GM12878 (cell line): ENCODE measurements around the gene LTB. TPM values are rescaled to one million over a fixed set of nuclear protein-coding genes. Genes with fewer than 3 reads are reported as not detected.

Experiments
- ATAC-seq: fragments of 200-7000 bp; cut with Tn5 transposase; 3 replicates; pipeline ENCODE4 v1.9.1; 2020; ENCODE audit warnings: mild to moderate bottlenecking, moderate library complexity
- BruUV-seq: library from RNA; stranded (reverse); fragments of 400-500 nt; replicated peaks from 2 replicates; lab custom pipeline; 2021; lab: Mats Ljungman, UMichigan
- CTCF ChIA-PET: fragments of 300-600 bp; sonication (Branson Sonifier 250); formaldehyde crosslinking; extraction: SDS; loops from one replicate; lab custom pipeline; 2021; ENCODE audit warnings: inconsistent platforms; lab: Yijun Ruan, JAX
- POLR2A ChIA-PET: fragments of 350-600 bp; formaldehyde crosslinking; extraction: SDS; loops from one replicate; lab custom pipeline; 2021; ENCODE audit warnings: inconsistent platforms; lab: Charles Lee
- RAD21 ChIA-PET: fragments of 300-600 bp; sonication (Branson Sonifier 250); formaldehyde crosslinking; loops from one replicate; lab custom pipeline; 2023; ENCODE audit warnings: antibody characterized with exemption; ENCODE audit not compliant: unreplicated experiment; lab: Charles Lee
- SMC1A ChIA-PET: fragments of 300-600 bp; sonication (Branson Sonifier 250); formaldehyde crosslinking; loops from one replicate; lab custom pipeline; 2023; ENCODE audit not compliant: unreplicated experiment, uncharacterized antibody; lab: Charles Lee
- DNase-seq: peaks from one replicate; pipeline ENCODE4 v3.0.0-alpha.2; 2011; ENCODE audit warnings: low read depth, low spot score
- FAIRE-seq: peaks from 3 replicates; lab custom pipeline; 2011; peaks lifted over from hg19 to GRCh38; lab: Jason Lieb, UNC
- H2AFZ ChIP-seq: 2 replicates; pipeline ENCODE4 v1.6.0; 2011; ENCODE audit warnings: low read depth, low read length, control low read depth; ENCODE audit not compliant: control insufficient read depth
- H3K27ac ChIP-seq: 2 replicates; pipeline ENCODE4 v1.5.1; 2011; ENCODE audit warnings: control low read depth; ENCODE audit not compliant: control insufficient read depth, insufficient read depth
- H3K27me3 ChIP-seq, 2 experiments: replicated peaks in 1 of 2; 2 replicates each; pipeline versions ENCODE4 v1.6.0 to v1.6.1; 2011; ENCODE audit warnings: low read length in 1 of 2; ENCODE audit not compliant: control insufficient read depth in 2 of 2, insufficient read depth in 2 of 2
- H3K36me3 ChIP-seq, 2 experiments: 2 replicates each; pipeline ENCODE4 v1.5.1; 2011; ENCODE audit warnings: low read length in 1 of 2; ENCODE audit not compliant: control insufficient read depth in 2 of 2, insufficient read depth in 2 of 2
- H3K4me1 ChIP-seq: 2 replicates; pipeline ENCODE4 v1.6.1; 2011; ENCODE audit warnings: mild to moderate bottlenecking, low read length, moderate library complexity, mixed read lengths; ENCODE audit not compliant: control insufficient read depth, insufficient read depth
- H3K4me2 ChIP-seq: 2 replicates; pipeline ENCODE4 v1.6.0; 2011; ENCODE audit warnings: control low read depth; ENCODE audit not compliant: control insufficient read depth, insufficient read depth
- H3K4me3 ChIP-seq: fragments of 200-600 bp; sonication (generic); 2 replicates; pipeline ENCODE4 v1.5.1; 2016
- H3K79me2 ChIP-seq: 2 replicates; pipeline ENCODE4 v1.6.0; 2011; ENCODE audit warnings: low read length; ENCODE audit not compliant: control insufficient read depth, insufficient read depth
- H3K9ac ChIP-seq: 2 replicates; pipeline ENCODE4 v1.8.0; 2011; ENCODE audit warnings: low read length, control low read depth, mixed read lengths; ENCODE audit not compliant: control insufficient read depth, insufficient read depth
- H3K9me3 ChIP-seq: replicated peaks from 3 replicates; pipeline ENCODE4 v1.5.1; 2011; ENCODE audit warnings: mild to moderate bottlenecking, low read length; ENCODE audit not compliant: control insufficient read depth, insufficient read depth
- H4K20me1 ChIP-seq: 2 replicates; pipeline ENCODE4 v1.6.0; 2011; ENCODE audit not compliant: control insufficient read depth, insufficient read depth
- CBX3 ChIP-seq: fragments of 200-600 bp; sonication (generic); IDR thresholded peaks from 2 replicates; pipeline ENCODE4 v1.6.1; 2016; ENCODE audit warnings: low read depth, borderline replicate concordance
- CBX5 ChIP-seq: sonication (generic); IDR thresholded peaks from 2 replicates; pipeline ENCODE4 v1.6.1; 2016; ENCODE audit warnings: low read depth, moderate library complexity, mild to moderate bottlenecking, inconsistent platforms
- CEBPB ChIP-seq, 2 experiments: fragments of 150-350 bp in 1 of 2; IDR thresholded peaks; 2 replicates each; pipeline ENCODE4 v1.6.1; 2012 to 2014; ENCODE audit warnings: low read depth in 2 of 2, low read length in 2 of 2, borderline replicate concordance in 1 of 2, inconsistent platforms in 1 of 2
- CHD2 ChIP-seq: IDR thresholded peaks from 2 replicates; pipeline ENCODE4 v1.6.1; 2011; ENCODE audit warnings: low read depth, low read length, improper control_type of control experiment, borderline replicate concordance
- RAD21 ChIP-seq: IDR thresholded peaks from 2 replicates; pipeline ENCODE4 v1.6.1; 2011; ENCODE audit warnings: mild to moderate bottlenecking, low read depth, low read length, moderate library complexity; ENCODE audit not compliant: insufficient read depth
- TAF1 ChIP-seq: IDR thresholded peaks from 2 replicates; pipeline ENCODE4 v1.6.1; 2011; ENCODE audit warnings: mild to moderate bottlenecking, low read depth, low read length, borderline replicate concordance
- WGBS: methylation state at CpG from one replicate; pipeline ENCODE4 v1.1.6; 2016; ENCODE audit warnings: low lambda C conversion rate; ENCODE audit not compliant: insufficient replicate concordance, insufficient coverage; ENCODE audit errors: missing lambda C conversion rate; 5-methylcytosine and 5-hydroxymethylcytosine counted together
- in situ Hi-C: fragments of 300-500 bp; cut with MboI; formaldehyde crosslinking; loops from 9 replicates; pipeline ENCODE4 v1.14.3; 2018; ENCODE audit warnings: mixed read lengths
- intact Hi-C: fragments of 100-400 bp; cut with micrococcal nuclease; formaldehyde crosslinking; loops from one replicate; pipeline ENCODE4 v1.14.2; 2022; ENCODE audit not compliant: unreplicated experiment
- polyA plus RNA-seq, 11 experiments: library from polyadenylated mRNA; depleted of rRNA in 4 of 11; unstranded in 6 of 11; stranded (reverse) in 5 of 11; fragments of >200 nt; fragmentation: Nextera tagmentation in 4 of 11; fragmentation: Illumina TruSeq in 1 of 11; extraction: Ambion mirVana in 4 of 11; extraction: Trizol in 1 of 11; gene quantifications; 1 replicate in 1 of 11; 2 replicates in 10 of 11; pipeline versions ENCODE4 v1.2.1 to v1.2.3, GENCODE V29; 2011 to 2016; ENCODE audit warnings: inconsistent platforms in 2 of 11, missing spikeins in 2 of 11, low read depth in 1 of 11
- total RNA-seq, 4 experiments: library from RNA; depleted of rRNA in 3 of 4; stranded (reverse); fragments of >200 nt in 3 of 4; fragmentation: Illumina TruSeq in 1 of 4; extraction: Trizol in 1 of 4; gene quantifications; 2 replicates each; pipeline versions ENCODE4 v1.2.1 to v1.2.3, GENCODE V29; 2013 to 2021
- TF ChIP-seq, protein P1 (sequence below): fragments of 450-650 bp; formaldehyde crosslinking; IDR thresholded peaks from 2 replicates; pipeline ENCODE4 v1.4.0; 2022; ENCODE audit warnings: mild to moderate bottlenecking, moderate library complexity
- TF ChIP-seq, protein P2 (sequence below): fragments of 450-650 bp; IDR thresholded peaks from 2 replicates; pipeline ENCODE4 v1.6.1; 2017; ENCODE audit warnings: borderline replicate concordance
- TF ChIP-seq, protein P3 (sequence below): fragments of 450-650 bp; formaldehyde crosslinking; IDR thresholded peaks from 2 replicates; pipeline ENCODE4 v1.5.0; 2022; ENCODE audit warnings: mild to moderate bottlenecking, missing genetic modification characterization
- TF ChIP-seq, protein P4 (sequence below): fragments of 450-650 bp; IDR thresholded peaks from 2 replicates; pipeline ENCODE4 v1.6.1; 2016; ENCODE audit warnings: mild to moderate bottlenecking

Gene LTB
- total and polyA plus RNA-seq, 10 of the 15 experiments (the other 5 are each of a cell fraction or from before 2014, with no cell fraction given), result 0.71 to 74.3 (median 20.0) TPM

DNA sequence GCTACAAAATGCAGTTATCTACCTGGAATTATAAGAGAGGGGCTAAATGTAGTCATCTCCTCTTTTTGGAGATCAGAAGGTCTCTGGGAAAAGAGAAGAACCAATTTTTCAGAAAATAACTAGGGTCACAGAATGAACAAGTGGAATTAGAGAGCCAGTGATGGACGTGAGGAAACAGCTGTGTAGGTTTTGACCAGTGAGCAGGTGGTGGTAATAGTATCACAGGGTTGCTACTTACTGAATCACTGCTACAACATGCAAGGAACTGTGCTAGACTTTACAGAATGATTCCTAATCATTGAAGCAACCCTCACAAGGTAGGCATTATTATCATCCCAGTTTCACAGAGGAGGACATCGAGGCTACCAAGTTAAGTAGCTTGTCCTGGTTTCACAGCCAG lies 37.5 kb downstream of the LTB start (continued):
- TF ChIP-seq, protein P1, sequence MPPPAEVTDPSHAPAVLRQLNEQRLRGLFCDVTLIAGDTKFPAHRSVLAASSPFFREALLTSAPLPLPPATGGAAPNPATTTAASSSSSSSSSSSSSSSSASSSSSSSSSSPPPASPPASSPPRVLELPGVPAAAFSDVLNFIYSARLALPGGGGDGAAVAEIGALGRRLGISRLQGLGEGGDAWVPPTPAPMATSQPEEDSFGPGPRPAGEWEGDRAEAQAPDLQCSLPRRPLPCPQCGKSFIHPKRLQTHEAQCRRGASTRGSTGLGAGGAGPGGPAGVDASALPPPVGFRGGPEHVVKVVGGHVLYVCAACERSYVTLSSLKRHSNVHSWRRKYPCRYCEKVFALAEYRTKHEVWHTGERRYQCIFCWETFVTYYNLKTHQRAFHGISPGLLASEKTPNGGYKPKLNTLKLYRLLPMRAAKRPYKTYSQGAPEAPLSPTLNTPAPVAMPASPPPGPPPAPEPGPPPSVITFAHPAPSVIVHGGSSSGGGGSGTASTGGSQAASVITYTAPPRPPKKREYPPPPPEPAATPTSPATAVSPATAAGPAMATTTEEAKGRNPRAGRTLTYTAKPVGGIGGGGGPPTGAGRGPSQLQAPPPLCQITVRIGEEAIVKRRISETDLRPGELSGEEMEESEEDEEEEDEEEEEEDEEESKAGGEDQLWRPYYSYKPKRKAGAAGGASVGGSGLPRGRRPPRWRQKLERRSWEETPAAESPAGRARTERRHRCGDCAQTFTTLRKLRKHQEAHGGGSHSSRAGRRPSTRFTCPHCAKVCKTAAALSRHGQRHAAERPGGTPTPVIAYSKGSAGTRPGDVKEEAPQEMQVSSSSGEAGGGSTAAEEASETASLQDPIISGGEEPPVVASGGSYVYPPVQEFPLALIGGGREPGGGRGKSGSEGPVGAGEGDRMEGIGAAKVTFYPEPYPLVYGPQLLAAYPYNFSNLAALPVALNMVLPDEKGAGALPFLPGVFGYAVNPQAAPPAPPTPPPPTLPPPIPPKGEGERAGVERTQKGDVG, result no peak
- no peak for TF ChIP-seq CHD2

DNA sequence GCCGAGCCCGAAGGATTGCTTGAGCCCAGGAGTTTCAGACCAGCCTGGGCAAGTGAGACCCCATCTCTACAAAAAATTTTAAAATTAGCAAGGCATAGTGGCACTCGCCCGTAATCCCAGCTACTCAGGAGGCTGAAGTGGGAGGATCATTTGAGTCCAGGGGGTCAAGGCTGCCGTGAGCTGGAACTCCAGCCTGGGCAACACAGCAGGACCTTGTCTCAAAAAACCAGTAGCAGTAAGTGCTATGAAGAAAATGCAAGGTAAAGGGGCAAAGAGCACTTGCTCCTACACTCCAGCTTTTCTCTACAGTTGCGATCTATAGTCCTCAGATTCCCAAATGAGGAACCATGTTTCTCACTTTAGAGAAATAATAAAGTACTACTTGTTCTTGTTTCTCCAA lies 38.6 kb downstream of the LTB start:
- H3K36me3 ChIP-seq, result peaks cover 7 to 15% of the 10 kb centered on the region in 2 experiments
- H4K20me1 ChIP-seq, result peaks cover 9% of the 10 kb centered on the region
- POLR2A ChIA-PET, result interaction anchor here (0.5 to 4.8 kb wide), 6 partner anchors 8 to 121 kb away, joined by 3 to 56 read pairs (median 5); partner anchors contain the start of genes GPANK1 and MICB
- H3K9me3 ChIP-seq, result no peaks in the 10 kb centered on the region
- no peak overlapping the region for H3K27ac ChIP-seq
- peaks cover 54% of the 10 kb centered on the region for H3K79me2 ChIP-seq
- H2AFZ ChIP-seq, result no peak overlapping the region
- BruUV-seq, result no TSS peak
- intact Hi-C loops (loop anchor here (2.0 to 10.0 kb wide), 2 partner anchors 195 to 361 kb away; partner anchors contain the start of gene ZBTB12), in situ Hi-C loops (loop anchor here (5.0 to 10.0 kb wide), 2 partner anchors 51 to 291 kb away; no protein-coding TSS in a partner anchor)
- ATAC-seq (no peak), FAIRE-seq (no peak), DNase-seq (no peak)
- WGBS, result 96% methylated on average over 6 of the region's 6 CpGs
- RAD21 ChIA-PET, result interaction anchor here (0.6 to 16.9 kb wide), 3 partner anchors 50 to 142 kb away, joined by 3 to 668 read pairs (median 4); partner anchors contain the start of gene NCR3
- no peak overlapping the region for H3K4me2 ChIP-seq
- no peaks in the 10 kb centered on the region for H3K27me3 ChIP-seq
- SMC1A ChIA-PET, result interaction anchor here (0.9 to 34.7 kb wide), 5 partner anchors 7 to 325 kb away, joined by 3 to 1989 read pairs (median 4); partner anchors contain the start of genes LST1, LTA, LTB and NCR3
- H3K4me1 ChIP-seq, result peaks cover 4% of the 10 kb centered on the region; the same call in 1 of the 2 replicates
- H3K4me3 ChIP-seq, result no peak overlapping the region
- H3K9ac ChIP-seq, result no peak overlapping the region
- CTCF ChIA-PET, result interaction anchor here (0.7 to 34.8 kb wide), 3 partner anchors 44 to 73 kb away, joined by 4 to 2098 read pairs (median 100); partner anchors contain the start of genes LST1, LTB, MICB and NCR3
- TF ChIP-seq CBX3, result no peak
- TF ChIP-seq, protein P2, sequence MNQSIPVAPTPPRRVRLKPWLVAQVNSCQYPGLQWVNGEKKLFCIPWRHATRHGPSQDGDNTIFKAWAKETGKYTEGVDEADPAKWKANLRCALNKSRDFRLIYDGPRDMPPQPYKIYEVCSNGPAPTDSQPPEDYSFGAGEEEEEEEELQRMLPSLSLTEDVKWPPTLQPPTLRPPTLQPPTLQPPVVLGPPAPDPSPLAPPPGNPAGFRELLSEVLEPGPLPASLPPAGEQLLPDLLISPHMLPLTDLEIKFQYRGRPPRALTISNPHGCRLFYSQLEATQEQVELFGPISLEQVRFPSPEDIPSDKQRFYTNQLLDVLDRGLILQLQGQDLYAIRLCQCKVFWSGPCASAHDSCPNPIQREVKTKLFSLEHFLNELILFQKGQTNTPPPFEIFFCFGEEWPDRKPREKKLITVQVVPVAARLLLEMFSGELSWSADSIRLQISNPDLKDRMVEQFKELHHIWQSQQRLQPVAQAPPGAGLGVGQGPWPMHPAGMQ, result no peak
- no peak for TF ChIP-seq CBX5
- no peak for TF ChIP-seq CEBPB (IDR thresholded peaks at IDR 0.05; ENCODE audit: borderline replicate concordance in 1 of 2, low read depth in 2 of 2, low read length in 2 of 2)
- TF ChIP-seq, protein P3, sequence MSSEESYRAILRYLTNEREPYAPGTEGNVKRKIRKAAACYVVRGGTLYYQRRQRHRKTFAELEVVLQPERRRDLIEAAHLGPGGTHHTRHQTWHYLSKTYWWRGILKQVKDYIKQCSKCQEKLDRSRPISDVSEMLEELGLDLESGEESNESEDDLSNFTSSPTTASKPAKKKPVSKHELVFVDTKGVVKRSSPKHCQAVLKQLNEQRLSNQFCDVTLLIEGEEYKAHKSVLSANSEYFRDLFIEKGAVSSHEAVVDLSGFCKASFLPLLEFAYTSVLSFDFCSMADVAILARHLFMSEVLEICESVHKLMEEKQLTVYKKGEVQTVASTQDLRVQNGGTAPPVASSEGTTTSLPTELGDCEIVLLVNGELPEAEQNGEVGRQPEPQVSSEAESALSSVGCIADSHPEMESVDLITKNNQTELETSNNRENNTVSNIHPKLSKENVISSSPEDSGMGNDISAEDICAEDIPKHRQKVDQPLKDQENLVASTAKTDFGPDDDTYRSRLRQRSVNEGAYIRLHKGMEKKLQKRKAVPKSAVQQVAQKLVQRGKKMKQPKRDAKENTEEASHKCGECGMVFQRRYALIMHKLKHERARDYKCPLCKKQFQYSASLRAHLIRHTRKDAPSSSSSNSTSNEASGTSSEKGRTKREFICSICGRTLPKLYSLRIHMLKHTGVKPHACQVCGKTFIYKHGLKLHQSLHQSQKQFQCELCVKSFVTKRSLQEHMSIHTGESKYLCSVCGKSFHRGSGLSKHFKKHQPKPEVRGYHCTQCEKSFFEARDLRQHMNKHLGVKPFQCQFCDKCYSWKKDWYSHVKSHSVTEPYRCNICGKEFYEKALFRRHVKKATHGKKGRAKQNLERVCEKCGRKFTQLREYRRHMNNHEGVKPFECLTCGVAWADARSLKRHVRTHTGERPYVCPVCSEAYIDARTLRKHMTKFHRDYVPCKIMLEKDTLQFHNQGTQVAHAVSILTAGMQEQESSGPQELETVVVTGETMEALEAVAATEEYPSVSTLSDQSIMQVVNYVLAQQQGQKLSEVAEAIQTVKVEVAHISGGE (CRISPR knock-in tag), result no peak
- TF ChIP-seq, protein P4, sequence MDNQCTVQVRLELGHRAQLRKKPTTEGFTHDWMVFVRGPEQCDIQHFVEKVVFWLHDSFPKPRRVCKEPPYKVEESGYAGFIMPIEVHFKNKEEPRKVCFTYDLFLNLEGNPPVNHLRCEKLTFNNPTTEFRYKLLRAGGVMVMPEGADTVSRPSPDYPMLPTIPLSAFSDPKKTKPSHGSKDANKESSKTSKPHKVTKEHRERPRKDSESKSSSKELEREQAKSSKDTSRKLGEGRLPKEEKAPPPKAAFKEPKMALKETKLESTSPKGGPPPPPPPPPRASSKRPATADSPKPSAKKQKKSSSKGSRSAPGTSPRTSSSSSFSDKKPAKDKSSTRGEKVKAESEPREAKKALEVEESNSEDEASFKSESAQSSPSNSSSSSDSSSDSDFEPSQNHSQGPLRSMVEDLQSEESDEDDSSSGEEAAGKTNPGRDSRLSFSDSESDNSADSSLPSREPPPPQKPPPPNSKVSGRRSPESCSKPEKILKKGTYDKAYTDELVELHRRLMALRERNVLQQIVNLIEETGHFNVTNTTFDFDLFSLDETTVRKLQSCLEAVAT, result no peak
- no peak for TF ChIP-seq TAF1
- TF ChIP-seq RAD21, result no peak
